Measurements from ENCODE around the gene PLEKHB2.
A peak's percentile ranks its signal among the peaks of the same experiment; 100 is the strongest.
"Not testable (repeated sequence)": the region's sequence is repeated elsewhere in the genome, so short reads cannot be mapped to it uniquely, and the experiment has no call there.

The PLEKHB2 gene

DNA sequence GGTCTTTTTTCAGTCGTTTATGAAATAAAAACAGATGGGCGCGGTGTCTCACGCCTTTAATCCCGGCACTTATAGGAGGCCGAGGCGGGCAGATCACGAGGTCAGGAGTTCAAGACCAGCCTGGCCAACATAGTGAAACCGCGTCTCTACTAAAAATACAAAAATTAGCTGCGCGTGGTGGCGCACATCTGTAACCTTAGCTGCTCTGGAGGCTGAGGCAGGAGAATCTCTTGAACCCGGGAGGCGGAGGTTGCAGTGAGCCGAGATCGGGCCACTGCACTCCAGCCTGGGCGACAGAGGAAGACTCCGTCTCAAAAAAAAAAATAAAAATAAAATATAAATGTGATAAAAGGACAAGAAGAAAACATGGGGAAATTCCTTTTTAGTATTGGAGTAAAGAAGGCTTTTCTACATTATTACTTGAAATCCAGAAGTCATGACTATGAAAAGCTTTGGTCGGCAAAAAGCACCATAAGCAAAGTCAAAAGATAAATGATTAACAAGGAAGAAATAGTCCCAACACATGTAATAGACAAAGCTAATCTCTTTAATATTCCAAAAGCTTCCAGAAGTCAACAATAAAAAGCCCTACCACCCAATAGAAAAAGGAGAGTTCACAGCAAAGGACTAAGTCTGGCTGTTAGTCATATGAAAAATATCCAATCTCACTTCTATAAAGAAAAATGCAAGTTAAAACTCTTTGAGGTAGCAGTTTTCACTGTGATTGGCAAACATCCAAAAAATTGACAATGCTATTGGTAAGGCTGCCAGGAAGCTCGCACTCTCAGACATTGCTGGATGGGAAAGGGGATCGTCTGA is 10.5 kb upstream of the PLEKHB2 start:
- DNase-seq = no peak

DNA sequence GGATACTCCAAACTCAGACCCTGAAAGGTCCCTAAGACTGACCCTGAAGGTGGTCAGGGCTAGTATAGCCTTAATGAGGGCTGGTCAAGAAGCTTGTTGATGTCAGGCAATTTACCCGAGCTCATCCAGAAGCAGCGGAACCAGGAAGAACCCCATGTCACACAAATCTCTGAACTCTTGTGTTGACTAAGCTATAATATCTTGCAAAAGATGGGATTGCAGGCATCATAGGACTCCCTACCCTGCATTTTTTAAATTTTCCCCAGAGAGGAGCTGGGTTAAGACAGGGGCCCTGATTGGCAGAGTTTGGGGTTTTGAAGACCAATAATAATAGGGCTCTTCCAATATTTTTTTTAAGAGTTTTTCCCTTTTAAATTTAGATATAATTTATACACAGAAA is 2.0 kb upstream of the PLEKHB2 start:
- DNase-seq = no peak

GRCh38 chr2:131104487-131105155 is 515 bp upstream of the PLEKHB2 start:
- DNase-seq = peak; percentile 81

DNA sequence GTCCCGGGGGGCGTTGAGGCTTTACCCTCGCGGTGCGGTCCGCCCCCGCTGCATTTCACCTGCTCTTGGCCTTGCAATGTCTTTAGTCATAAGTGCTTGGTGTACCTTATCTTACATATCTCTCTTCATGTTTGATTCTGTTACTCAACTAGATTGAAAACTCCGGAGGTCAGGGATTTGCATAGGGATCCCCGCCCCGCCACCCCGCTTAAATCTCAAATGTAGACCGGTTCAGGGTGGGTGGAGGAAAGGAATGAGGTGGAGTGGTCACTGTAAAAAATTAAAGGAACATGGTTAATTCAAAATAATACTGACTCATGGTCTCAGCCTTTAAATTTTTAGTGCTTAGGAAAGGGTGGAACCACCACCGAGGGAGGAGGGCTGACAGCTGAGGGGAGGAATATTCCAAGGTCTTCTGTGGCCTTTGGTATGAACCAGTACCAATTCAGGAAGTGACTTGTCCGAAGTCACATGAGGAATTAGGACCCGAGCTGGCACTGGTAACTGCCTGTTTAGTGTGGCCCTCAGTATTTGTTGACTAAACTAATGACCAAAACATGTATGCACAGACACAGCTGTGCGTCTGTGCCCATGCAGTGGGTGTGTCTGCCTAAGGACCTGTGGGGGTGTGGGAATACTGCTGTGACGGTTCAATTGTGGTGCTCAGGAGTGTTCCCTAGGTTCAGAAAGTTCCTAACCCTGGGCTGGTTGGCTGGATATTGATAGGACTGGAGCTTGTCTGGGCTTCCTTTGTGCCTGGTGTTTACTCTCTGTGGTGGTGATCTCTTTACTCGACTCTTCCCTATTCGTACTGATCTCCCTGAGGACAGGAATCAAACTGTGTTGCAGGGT is 1.0 kb downstream of the PLEKHB2 start:
- no peak for DNase-seq

- no peak for DNase-seq
Measured at GRCh38 chr2:131112529-131112928, 7.4 kb downstream of the PLEKHB2 start.

- no peak for DNase-seq
Measured at GRCh38 chr2:131113566-131114227, 8.6 kb downstream of the PLEKHB2 start.

- not testable (repeated sequence) for DNase-seq
Measured at GRCh38 chr2:131114950-131115349, 9.8 kb downstream of the PLEKHB2 start.

GRCh38 chr2:131115752-131116151 is 10.6 kb downstream of the PLEKHB2 start:
- no peak for DNase-seq

DNA sequence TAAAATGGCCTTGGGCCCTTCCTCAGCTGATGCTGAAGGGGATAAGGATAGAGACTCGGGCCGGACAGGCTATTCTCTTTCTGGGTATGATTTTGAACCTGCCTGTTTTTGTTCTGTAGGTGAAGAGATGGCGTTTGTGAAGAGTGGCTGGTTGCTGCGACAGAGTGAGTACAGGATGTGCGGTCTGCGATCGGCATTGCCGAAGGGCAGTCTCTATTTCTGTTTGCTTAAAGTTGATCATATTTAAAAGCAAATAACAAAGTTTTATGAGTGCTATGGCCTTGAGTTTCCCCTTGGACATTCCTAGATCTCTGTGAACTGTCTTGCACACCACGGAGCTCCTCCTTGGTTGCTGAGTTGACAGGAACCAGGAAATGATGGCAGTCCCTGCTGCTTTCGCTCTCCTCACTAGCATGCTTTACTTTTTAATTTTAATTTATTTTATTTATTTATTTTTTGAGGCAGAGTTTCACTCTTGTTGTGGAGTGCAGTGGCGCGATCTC is 15.7 kb downstream of the PLEKHB2 start:
- DNase-seq = no peak

GRCh38 chr2:131121464-131121863 is 16.3 kb downstream of the PLEKHB2 start:
- DNase-seq = no peak

DNA sequence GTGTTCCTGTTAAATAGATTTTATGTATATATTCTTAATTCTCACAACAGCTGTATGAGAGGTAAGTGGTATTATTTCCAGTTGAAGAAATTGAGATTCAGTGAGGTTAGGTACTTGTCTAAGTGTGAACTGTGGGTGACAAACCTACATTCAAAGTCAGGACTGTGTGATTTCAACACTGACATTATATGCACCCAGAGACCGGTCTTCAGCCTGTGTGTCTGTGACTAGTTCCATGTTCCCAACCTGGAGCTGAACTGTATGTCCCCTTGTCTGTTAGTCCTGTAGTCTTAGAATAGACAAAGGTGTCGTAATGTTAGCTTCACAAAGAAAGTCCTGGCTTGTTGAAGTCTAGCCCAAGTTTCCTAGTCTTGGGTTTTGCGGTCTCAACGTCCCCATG is 17.4 kb downstream of the PLEKHB2 start:
- DNase-seq = no peak

DNA sequence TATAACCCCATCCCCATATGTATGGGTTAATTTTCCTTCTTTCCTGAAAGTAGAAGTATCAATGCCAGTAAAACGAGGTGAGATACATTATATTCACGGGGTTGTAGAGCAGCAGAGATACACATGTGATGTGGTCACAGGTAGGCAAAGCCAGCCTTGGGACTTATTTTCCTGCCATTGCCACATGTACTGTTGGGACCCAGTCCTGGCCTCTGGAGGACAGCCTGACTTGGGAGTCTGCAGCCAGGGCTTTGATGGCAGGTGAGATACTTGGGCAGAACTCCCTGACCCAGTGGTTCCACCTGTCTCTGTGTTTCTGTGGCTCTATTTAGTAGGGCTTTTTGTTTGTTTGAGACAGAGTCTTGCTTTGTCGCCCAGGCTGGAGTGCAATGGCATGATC is 18.1 kb downstream of the PLEKHB2 start:
- no peak for DNase-seq

DNA sequence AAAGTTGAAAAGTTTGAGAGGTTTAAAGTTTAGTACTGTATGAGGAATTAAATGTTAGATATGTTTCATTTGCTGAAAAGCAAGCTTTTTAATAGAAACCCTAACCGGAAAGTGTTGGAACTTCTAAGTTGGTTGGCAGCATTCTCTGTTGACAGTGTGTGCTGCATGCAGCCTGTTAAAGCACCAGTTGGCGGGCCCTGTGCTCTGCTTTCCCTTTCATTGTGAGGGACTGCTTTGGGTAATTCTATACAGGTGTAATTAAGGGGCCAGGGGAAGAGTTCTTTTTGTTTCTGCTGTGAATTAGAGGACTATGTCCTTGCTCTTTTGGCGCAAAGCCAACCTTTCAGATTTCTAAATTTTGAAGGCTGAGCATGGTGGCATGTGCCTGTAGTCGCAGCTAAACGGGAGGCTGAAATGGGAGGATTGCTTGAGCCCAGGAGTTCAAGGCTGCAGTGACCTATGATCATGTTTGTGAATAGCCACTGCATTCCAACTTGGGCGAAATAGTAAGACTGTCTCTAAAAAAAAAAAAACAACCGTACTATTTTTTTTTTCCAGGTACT is 20.1 kb downstream of the PLEKHB2 start:
- no peak for DNase-seq

GRCh38 chr2:131126436-131126835 is 21.3 kb downstream of the PLEKHB2 start:
- DNase-seq = no peak

DNA sequence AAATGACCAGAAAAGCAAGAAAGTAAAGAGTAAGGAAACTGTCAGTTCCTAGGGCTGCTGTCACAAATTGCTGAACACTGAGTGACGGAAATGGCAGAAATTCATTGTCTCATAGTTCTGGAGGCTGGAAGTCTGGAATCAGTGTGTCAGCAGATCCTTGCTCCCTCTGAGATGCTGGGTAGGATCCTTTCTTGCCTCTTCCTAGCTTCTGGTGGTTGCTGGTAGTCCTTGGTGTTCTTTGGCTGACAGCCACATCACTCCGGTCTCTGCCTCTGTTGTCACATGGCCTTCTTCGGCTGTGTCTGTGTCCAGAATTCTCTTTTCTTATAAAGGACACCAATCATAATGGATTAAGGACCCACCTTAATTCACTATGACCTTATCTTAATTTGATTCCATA is 21.9 kb downstream of the PLEKHB2 start:
- no peak for DNase-seq

DNA sequence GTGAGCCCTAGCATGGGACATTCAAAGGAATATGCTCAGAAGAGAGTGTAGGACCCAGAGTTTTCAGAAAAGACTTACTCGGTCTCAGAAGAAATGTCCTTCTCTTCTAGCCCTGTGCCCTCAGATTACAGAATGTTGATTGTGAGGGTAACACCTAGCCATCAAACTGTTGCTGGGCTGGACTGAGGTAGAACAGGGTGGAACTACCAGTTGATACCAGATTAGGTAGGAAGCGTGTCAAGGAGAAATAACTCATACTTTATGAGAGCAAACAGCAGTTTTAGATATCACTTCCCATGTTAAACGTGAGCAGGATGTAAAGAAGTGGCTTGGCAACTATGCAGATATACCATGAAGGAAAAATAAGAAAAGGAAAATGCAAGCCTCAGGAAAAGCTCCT is 22.8 kb downstream of the PLEKHB2 start:
- no peak for DNase-seq

DNA sequence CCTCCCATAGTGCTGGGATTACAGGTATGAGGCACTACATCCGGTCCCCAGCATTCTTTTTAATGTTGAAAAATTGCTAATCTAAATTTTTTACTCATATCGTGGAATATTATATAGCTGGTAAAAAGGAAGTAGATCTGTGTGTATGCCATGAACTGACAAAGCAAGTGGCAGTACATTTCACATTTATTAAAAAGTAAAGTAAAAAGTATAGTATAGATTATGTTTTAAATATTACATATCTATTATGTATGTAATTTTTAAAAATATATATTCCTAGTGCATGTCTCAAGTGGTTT is 25.1 kb downstream of the PLEKHB2 start:
- no peak for DNase-seq

DNA sequence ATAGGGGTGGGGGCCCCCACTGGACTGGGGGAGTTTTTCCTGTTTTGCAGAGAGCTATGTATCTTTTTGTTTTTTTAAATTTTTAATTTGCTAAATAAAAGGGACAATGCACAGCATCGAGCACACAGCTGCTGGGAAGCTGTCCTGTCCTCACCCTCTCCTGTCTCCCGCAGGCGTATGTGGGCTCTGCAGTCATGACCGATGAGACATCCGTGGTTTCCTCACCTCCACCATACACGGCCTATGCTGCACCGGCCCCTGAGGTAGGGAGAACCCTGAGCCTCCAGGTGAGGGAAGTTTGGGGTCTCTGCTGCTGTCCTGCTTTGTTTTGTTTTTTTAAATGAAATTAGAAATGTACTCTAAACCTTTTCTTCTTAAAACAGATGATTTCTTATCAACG is 27.6 kb downstream of the PLEKHB2 start:
- no peak for DNase-seq

DNA sequence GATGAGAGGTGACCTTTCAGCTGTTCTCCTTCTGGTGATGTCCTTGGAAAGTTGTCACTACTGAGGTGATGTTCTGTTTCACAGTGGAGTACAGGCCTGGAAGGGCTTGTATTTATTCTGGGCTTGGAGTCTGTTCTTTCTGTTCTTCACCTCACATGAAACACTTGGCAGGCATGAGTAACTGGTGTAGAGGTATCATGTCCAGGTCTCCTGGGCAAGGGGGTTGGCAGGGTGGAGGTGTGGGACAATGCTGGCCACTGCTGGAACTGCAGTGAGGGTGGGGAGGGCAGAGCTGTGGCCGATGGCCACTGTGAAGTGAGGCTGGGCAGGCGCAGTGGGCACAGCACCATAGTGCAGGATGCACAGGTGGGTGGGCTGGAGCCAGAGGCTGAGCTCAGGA is 35.4 kb downstream of the PLEKHB2 start:
- DNase-seq = no peak

- no peak for DNase-seq
Measured at GRCh38 chr2:131142849-131143248, 37.7 kb downstream of the PLEKHB2 start.

DNA sequence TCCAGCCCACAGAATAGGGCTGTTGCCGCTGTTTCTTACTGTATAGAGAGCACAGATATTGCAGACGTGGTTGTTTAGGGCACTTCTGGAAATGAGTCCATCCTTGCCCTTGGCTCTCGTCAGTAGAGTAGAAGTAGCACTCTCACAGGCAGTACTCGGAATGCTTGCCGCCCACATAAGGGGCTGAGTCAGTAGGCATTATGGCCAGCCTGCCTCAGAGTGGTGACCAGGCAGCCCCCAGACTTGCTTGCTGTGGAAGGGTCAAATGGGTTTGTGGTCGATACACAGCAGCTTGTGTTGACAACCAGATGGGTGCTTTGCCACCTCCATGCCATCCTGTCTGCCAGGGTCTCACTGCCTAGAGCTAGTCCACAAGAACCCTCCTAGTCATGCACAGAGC is 38.7 kb downstream of the PLEKHB2 start:
- no peak for DNase-seq

- no peak for DNase-seq
Measured at GRCh38 chr2:131145040-131145439, 39.9 kb downstream of the PLEKHB2 start.

- DNase-seq = no peak
Measured at GRCh38 chr2:131146231-131146630, 41.1 kb downstream of the PLEKHB2 start.
